Measurements from ENCODE around the gene WNK4. TPM values are rescaled to one million over a fixed set of nuclear protein-coding genes. Genes with fewer than 3 reads are reported as not detected.
A peak's percentile ranks its signal among the peaks of the same experiment; 100 is the strongest.

Gene WNK4
- total RNA-seq, 1 experiment from 2014 or later = 2.6 TPM

DNA sequence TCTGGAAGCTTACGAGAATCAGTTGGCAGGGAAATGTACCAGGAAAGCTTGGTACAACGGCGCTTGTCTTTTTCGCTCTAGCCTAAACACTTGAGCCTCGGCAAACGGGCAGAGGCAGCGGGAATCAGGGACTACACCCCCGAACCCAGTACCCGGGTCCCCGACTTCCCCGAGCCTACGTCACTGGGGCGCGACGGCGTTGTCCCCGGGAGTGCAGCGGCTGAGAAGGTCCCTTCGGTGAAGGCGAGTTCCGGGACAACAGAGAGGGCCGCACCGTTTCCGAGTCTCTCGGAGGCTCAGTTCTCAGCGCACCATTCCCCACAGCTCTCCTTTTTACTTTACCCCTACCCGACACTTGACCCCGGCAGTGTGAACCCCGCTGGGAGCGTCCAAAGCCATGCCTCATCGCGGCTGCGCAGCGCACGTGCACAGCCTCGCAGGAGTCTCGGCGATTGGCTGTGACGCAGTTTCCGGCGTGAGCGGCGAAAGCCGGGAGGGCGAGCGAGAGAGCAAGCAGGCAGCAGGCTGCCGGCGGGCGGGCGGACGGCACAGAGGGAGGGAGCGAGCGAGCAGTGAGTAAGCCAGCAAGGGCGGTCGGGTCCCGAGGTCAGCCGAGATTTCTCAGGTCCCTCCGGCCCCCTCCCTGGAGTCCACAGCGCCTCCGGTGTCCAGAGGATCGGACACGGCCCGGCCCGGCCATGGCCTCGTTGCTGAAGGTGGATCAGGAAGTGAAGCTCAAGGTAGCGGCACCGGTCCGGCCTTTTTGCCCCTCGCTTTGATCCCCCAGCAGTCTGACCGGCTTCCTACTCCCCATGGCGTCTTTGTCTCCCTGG is 52.7 kb downstream of the WNK4 start, which contains the start of gene PSME3:
Gene PSME3, plus strand, starts transcription at position 464 of the 833 bp plus-strand sequence. Its CDS starts 235 bp downstream, at position 699.
- Mint-ChIP-seq H3K27me3 (ENCODE audit: low read depth) (peaks cover 7% of the 10 kb centered on the region), H3K4me1 (peaks cover 14 to 17% of the 10 kb centered on the region in 2 experiments), H3K27ac (peak within 1 kb of the TSS; percentile 99 to 100 (median 100)), H3K4me3 (peak within 1 kb of the TSS; percentile 94 to 96), H3K9me3 (no peaks in the 10 kb centered on the region; a peak in 1 of 5 replicates), H3K36me3 (ENCODE audit: insufficient read depth in 1 of 3, low read depth in 3 of 3) (peaks cover 23 to 44% (median 40%) of the 10 kb centered on the region in 3 experiments)
- Histone ChIP-seq H2BK12ac (ENCODE audit: insufficient read length, low read depth, low read length) (no peak within 1 kb of the TSS), H4K8ac (replicated peaks; ENCODE audit: insufficient read length, low read depth, low read length) (peak within 1 kb of the TSS; percentile 30), H3K56ac (ENCODE audit: insufficient read length, low read depth, low read length) (peak within 1 kb of the TSS; percentile 31), H3K27ac (ENCODE audit: insufficient read length, low read depth, low read length) (peak within 1 kb of the TSS; percentile 50), H2BK5ac (ENCODE audit: insufficient read length, low read length) (peak within 1 kb of the TSS; percentile 56), H4K20me1 (ENCODE audit: control insufficient read depth, insufficient read depth, insufficient read length) (no peaks in the 10 kb centered on the region), H2AFZ (ENCODE audit: low read length) (peak within 1 kb of the TSS; percentile 93), H4K5ac (ENCODE audit: insufficient read length, low read depth, low read length) (peak within 1 kb of the TSS; percentile 53), H3K27me3 (ENCODE audit: insufficient read depth, low read length) (no peaks in the 10 kb centered on the region), H3K9me3 (ENCODE audit: control insufficient read depth, low read depth, low read length) (no peaks in the 10 kb centered on the region), H2AK5ac (ENCODE audit: insufficient read length, low read length) (no peak within 1 kb of the TSS), H3K79me2 (ENCODE audit: insufficient read depth, low read length) (peaks cover 5% of the 10 kb centered on the region; the same call in 1 of the 2 replicates), H3K18ac (ENCODE audit: insufficient read length, low read depth, low read length) (peak within 1 kb of the TSS; percentile 98), H2BK15ac (ENCODE audit: low read depth, low read length) (no peak within 1 kb of the TSS), H2BK120ac (ENCODE audit: low read depth, low read length, poor library complexity, severe bottlenecking) (peak within 1 kb of the TSS; percentile 85), H3K23ac (ENCODE audit: insufficient read length, low read depth, low read length) (no peak within 1 kb of the TSS), H4K91ac (ENCODE audit: insufficient read length, low read depth, low read length) (peak within 1 kb of the TSS; percentile 7), H2BK20ac (ENCODE audit: low read depth, low read length, poor library complexity, severe bottlenecking) (peak within 1 kb of the TSS; percentile 6), H3K14ac (ENCODE audit: insufficient read depth, low read length) (peak within 1 kb of the TSS; percentile 98), H3K23me2 (ENCODE audit: insufficient read length, low read depth, low read length, poor library complexity, severe bottlenecking) (peaks cover 9% of the 10 kb centered on the region), H3K4me2 (ENCODE audit: insufficient read depth, insufficient read length, low read length) (peak within 1 kb of the TSS; percentile 95), H3T11ph (ENCODE audit: low read length) (peak within 1 kb of the TSS; percentile 86), H3K4ac (ENCODE audit: low read depth, low read length) (peak within 1 kb of the TSS; percentile 12; the same call in 1 of the 2 replicates), H3K4me1 (ENCODE audit: insufficient read depth, low read length) (no peaks in the 10 kb centered on the region), H3K79me1 (ENCODE audit: insufficient read depth, low read depth, low read length, poor library complexity, severe bottlenecking) (peaks cover 3% of the 10 kb centered on the region), H3K9ac (ENCODE audit: extremely low read depth, insufficient read length, low read length) (peak within 1 kb of the TSS; percentile 91)
- TF ChIP-seq, protein P1, sequence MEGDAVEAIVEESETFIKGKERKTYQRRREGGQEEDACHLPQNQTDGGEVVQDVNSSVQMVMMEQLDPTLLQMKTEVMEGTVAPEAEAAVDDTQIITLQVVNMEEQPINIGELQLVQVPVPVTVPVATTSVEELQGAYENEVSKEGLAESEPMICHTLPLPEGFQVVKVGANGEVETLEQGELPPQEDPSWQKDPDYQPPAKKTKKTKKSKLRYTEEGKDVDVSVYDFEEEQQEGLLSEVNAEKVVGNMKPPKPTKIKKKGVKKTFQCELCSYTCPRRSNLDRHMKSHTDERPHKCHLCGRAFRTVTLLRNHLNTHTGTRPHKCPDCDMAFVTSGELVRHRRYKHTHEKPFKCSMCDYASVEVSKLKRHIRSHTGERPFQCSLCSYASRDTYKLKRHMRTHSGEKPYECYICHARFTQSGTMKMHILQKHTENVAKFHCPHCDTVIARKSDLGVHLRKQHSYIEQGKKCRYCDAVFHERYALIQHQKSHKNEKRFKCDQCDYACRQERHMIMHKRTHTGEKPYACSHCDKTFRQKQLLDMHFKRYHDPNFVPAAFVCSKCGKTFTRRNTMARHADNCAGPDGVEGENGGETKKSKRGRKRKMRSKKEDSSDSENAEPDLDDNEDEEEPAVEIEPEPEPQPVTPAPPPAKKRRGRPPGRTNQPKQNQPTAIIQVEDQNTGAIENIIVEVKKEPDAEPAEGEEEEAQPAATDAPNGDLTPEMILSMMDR (conservative IDR thresholded peaks at IDR 0.05) = no peak
- no CpG with 5 or more reads among the region's 71 CpGs for WGBS (ENCODE audit: extremely low coverage, insufficient read length, low lambda C conversion rate)
- DNase-seq = peak; percentile 96

Data from H9 (cell line).